Prostate gland (tissue), 2 donors: ENCODE measurements around the gene CRIP1. TPM values are rescaled to one million over a fixed set of nuclear protein-coding genes. Genes with fewer than 3 reads are reported as not detected.
A peak's percentile ranks its signal among the peaks of the same experiment; 100 is the strongest.

Source experiments
- DNase-seq: peaks from one replicate; pipeline ENCODE4 v3.0.0-alpha.2; 2019; ENCODE audit warnings: low spot score
- H3K27ac ChIP-seq, 2 donors: fragments of 200-600 bp; sonication (generic); 2 replicates each; pipeline ENCODE4 v1.5.1; 2017 to 2019
- H3K27me3 ChIP-seq: fragments of 200-600 bp; sonication (generic); replicated peaks from 2 replicates; pipeline ENCODE4 v1.5.1; 2019; ENCODE audit not compliant: insufficient read depth
- H3K36me3 ChIP-seq, 2 donors: fragments of 200-600 bp; sonication (generic); 1 replicate in 1 of 2; 2 replicates in 1 of 2; pipeline versions ENCODE4 v1.5.1 to v1.8.1; 2017 to 2019
- H3K4me1 ChIP-seq: fragments of 200-600 bp; sonication (generic); replicated peaks from 2 replicates; pipeline ENCODE4 v1.5.1; 2019
- H3K4me3 ChIP-seq, 2 donors: fragments of 200-600 bp; sonication (generic); 2 replicates each; pipeline ENCODE4 v1.5.1; 2017 to 2019
- H3K9me3 ChIP-seq: fragments of 200-600 bp; sonication (generic); 2 replicates; pipeline ENCODE4 v1.5.1; 2017
- POLR2A ChIP-seq: fragments of 450-650 bp; IDR thresholded peaks from one replicate; pipeline ENCODE4 v1.6.1; 2016; ENCODE audit warnings: antibody characterized with exemption, mild to moderate bottlenecking
- POLR2AphosphoS5 ChIP-seq: sonication (generic); formaldehyde crosslinking; IDR thresholded peaks from one replicate; pipeline ENCODE4 v1.6.1; 2017; ENCODE audit warnings: antibody characterized with exemption
- WGBS: methylation state at CpG from one replicate; pipeline ENCODE4 v1.1.5; 2018; 5-methylcytosine and 5-hydroxymethylcytosine counted together
- intact Hi-C: fragments of 100-400 bp; cut with DNase I; formaldehyde crosslinking; loops from one replicate; pipeline ENCODE4 v1.14.2; 2022
- total RNA-seq, 2 donors: library from RNA; depleted of rRNA; stranded (reverse); fragments of >200 nt; gene quantifications; one replicate each; pipeline ENCODE4 v1.1.0, GENCODE V29; 2016
- TF ChIP-seq, protein P1 (sequence below), 4 experiments: fragments of 200-600 bp in 2 of 4; fragments of 450-650 bp in 2 of 4; sonication (generic) in 2 of 4; IDR thresholded peaks; 1 replicate in 3 of 4; 2 replicates in 1 of 4; pipeline ENCODE4 v1.5.1; 2016 to 2019; ENCODE audit warnings: antibody characterized with exemption in 4 of 4, mild to moderate bottlenecking in 2 of 4, moderate library complexity in 2 of 4

Gene CRIP1
- total RNA-seq, 2 donors from 2014 or later = 4.2 to 22.0 TPM

GRCh38 chr14:105484069-105484996, 2.4 kb upstream of the CRIP1 start:
- Histone ChIP-seq H3K4me3 (no peak overlapping the region), H3K27me3 (peaks cover 4% of the 10 kb centered on the region), H3K27ac (no peak overlapping the region), H3K4me1 (peaks cover 25% of the 10 kb centered on the region), H3K36me3 (no peaks in the 10 kb centered on the region), H3K9me3 (no peaks in the 10 kb centered on the region)
- intact Hi-C loops = loop anchor here (5.0 kb wide), 1 partner anchor 167 kb away; no protein-coding TSS in a partner anchor
- no peak for TF ChIP-seq POLR2A
- TF ChIP-seq, protein P1, sequence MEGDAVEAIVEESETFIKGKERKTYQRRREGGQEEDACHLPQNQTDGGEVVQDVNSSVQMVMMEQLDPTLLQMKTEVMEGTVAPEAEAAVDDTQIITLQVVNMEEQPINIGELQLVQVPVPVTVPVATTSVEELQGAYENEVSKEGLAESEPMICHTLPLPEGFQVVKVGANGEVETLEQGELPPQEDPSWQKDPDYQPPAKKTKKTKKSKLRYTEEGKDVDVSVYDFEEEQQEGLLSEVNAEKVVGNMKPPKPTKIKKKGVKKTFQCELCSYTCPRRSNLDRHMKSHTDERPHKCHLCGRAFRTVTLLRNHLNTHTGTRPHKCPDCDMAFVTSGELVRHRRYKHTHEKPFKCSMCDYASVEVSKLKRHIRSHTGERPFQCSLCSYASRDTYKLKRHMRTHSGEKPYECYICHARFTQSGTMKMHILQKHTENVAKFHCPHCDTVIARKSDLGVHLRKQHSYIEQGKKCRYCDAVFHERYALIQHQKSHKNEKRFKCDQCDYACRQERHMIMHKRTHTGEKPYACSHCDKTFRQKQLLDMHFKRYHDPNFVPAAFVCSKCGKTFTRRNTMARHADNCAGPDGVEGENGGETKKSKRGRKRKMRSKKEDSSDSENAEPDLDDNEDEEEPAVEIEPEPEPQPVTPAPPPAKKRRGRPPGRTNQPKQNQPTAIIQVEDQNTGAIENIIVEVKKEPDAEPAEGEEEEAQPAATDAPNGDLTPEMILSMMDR (IDR thresholded peaks at IDR 0.05) = no peak
- no peak for TF ChIP-seq POLR2AphosphoS5
- no peak for DNase-seq
- WGBS = 66% methylated on average over 13 of the region's 20 CpGs

- 87% methylated on average over 16 of the region's 16 CpGs for WGBS
- intact Hi-C loops = loop anchor here (5.0 kb wide), 1 partner anchor 168 kb away; no protein-coding TSS in a partner anchor
- peaks cover 4% of the 10 kb centered on the region for H3K27me3 ChIP-seq
Measured at GRCh38 chr14:105484997-105485393, 1.7 kb upstream of the CRIP1 start.

DNA sequence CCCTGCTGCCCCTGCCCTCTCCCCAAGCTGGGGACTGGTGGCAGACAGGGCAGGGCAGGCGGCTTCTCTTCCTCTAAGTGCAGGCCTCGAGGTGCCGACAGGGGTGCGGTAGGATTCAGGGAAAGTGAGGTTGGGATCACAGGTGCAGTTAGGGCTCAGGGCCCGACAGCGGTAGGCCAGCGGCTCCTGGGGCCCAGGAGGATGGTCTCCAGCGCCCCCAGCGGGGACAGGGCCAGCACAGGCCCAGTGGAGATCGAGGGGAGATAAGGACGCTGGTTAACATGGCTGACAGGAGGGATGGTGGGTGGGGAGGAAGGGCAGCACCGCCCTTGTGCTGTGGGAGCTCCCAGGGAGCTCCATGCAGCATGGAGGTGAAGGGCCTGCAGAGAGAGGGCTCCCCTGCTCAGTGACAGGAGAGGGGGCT, 935 bp upstream of the CRIP1 start:
- WGBS = 55% methylated on average over 12 of the region's 12 CpGs
- Histone ChIP-seq H3K4me3 (no peak overlapping the region), H3K36me3 (no peaks in the 10 kb centered on the region), H3K27ac (no peak overlapping the region), H3K27me3 (peaks cover 4% of the 10 kb centered on the region), H3K4me1 (peaks cover 27% of the 10 kb centered on the region), H3K9me3 (no peaks in the 10 kb centered on the region)
- no peak for DNase-seq
- intact Hi-C loops = no loop called here
- TF ChIP-seq POLR2A (no peak), POLR2AphosphoS5 (no peak)
- TF ChIP-seq, protein P1 (IDR thresholded peaks at IDR 0.05) = no peak

More at GRCh38 chr14:105484997-105485393, 1.7 kb upstream of the CRIP1 start:
- TF ChIP-seq, protein P1 (IDR thresholded peaks at IDR 0.05) = no peak
- TF ChIP-seq POLR2AphosphoS5 (no peak), POLR2A (no peak)
- H3K27ac ChIP-seq = no peak overlapping the region
- H3K4me3 ChIP-seq = no peak overlapping the region
- H3K36me3 ChIP-seq = no peaks in the 10 kb centered on the region
- DNase-seq = no peak
- peaks cover 27% of the 10 kb centered on the region for H3K4me1 ChIP-seq
- H3K9me3 ChIP-seq = no peaks in the 10 kb centered on the region

DNA sequence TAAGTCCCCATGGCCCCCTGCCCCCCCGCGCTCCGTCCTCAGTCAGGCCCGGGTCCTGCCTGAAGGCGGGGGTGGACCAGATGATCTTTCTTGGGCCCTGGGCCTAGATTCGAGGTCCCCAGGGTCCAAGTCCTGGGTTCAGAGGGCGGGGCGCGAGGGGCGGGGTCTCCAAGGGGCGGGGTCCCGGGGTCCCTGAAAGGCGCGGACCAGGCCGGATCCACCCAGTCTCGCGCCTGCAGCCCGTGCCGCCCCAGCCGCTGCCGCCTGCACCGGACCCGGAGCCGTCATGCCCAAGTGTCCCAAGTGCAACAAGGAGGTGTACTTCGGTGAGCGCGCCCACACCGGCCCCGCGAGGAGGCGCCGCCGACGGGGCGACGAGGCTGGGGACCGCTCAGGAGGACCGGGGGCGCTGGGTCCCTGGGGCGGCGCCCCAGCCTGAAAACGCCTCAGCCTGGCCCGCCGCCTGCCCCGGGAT, 325 bp downstream of the CRIP1 start:
- 8% methylated on average over 16 of the region's 45 CpGs for WGBS
- no peaks in the 10 kb centered on the region for H3K36me3 ChIP-seq
- TF ChIP-seq, protein P1 (IDR thresholded peaks at IDR 0.05) = no peak
- TF ChIP-seq POLR2A (no peak), POLR2AphosphoS5 (no peak)
- no peak for DNase-seq
- H3K4me3 ChIP-seq = peak overlapping the region; percentile 14 to 19
- H3K4me1 ChIP-seq = peaks cover 22% of the 10 kb centered on the region
- intact Hi-C loops = no loop called here
- H3K27ac ChIP-seq = peak overlapping the region; percentile 6 to 47
- H3K9me3 ChIP-seq = no peaks in the 10 kb centered on the region
- peaks cover 4% of the 10 kb centered on the region for H3K27me3 ChIP-seq
